Psoas muscle (tissue), 8 donors: ENCODE results near the gene ROBO1. TPM values are rescaled to one million over a fixed set of nuclear protein-coding genes. Genes with fewer than 3 reads are reported as not detected.

Experiments used
- ATAC-seq, 4 donors: fragments of 200-7000 bp; cut with Tn5 transposase; one replicate each; pipeline ENCODE4 v1.9.1; 2020; ENCODE audit warnings: moderate library complexity in 3 of 4, mild to moderate bottlenecking in 2 of 4
- DNase-seq, 2 donors: peaks; one replicate each; pipeline ENCODE4 v3.0.0-alpha.2; 2020
- H3K27ac ChIP-seq: fragments of 200-600 bp; one replicate; pipeline ENCODE4 v1.8.0; 2022
- H3K27me3 ChIP-seq, 3 donors: fragments of 200-600 bp in 1 of 3; one replicate each; pipeline versions ENCODE4 v1.6.1 to v1.8.0; 2013 to 2022; ENCODE audit warnings: low read length in 2 of 3, mild to moderate bottlenecking in 2 of 3, moderate library complexity in 1 of 3; ENCODE audit not compliant: insufficient read depth in 3 of 3
- H3K36me3 ChIP-seq, 2 donors: fragments of 200-600 bp in 1 of 2; one replicate each; pipeline versions ENCODE4 v1.6.1 to v1.8.0; 2013 to 2022; ENCODE audit warnings: low read depth in 1 of 2, mild to moderate bottlenecking in 1 of 2, moderate library complexity in 1 of 2; ENCODE audit not compliant: insufficient read depth in 1 of 2
- H3K4me1 ChIP-seq: fragments of 200-600 bp; one replicate; pipeline ENCODE4 v1.8.0; 2022
- H3K4me3 ChIP-seq: fragments of 200-600 bp; one replicate; pipeline ENCODE4 v1.8.0; 2022; ENCODE audit warnings: mild to moderate bottlenecking
- H3K9me3 ChIP-seq: fragments of 200-600 bp; one replicate; pipeline ENCODE4 v1.8.0; 2022
- WGBS, 3 donors: extraction: QIAGEN DNeasy Blood & Tissue Kit; methylation state at CpG; one replicate each; pipeline versions ENCODE4 v1.1.6 to v1.1.7; 2013; 5-methylcytosine and 5-hydroxymethylcytosine counted together
- intact Hi-C, 2 donors: fragments of 100-400 bp; cut with DNase I; formaldehyde crosslinking; loops; one replicate each; pipeline versions ENCODE4 v1.11.0 to v1.14.2; 2022
- polyA plus RNA-seq, 3 donors: library from polyadenylated mRNA; stranded (reverse); fragments of 200-250 nt; gene quantifications; one replicate each; pipeline ENCODE4 v1.2.3, GENCODE V29; 2013
- total RNA-seq, 4 donors: library from RNA; stranded (reverse); fragmentation: NEBNext Ultra II Directional in 2 of 4; extraction: Animal tissue kit (Norgen Biotek cat#: 25700) in 2 of 4; gene quantifications; one replicate each; pipeline versions ENCODE4 v1.2.1 to v1.2.4, GENCODE V29; 2021 to 2023
- TF ChIP-seq, protein P1 (sequence below): fragments of 200-600 bp; IDR thresholded peaks from one replicate; pipeline ENCODE4 v1.8.0; 2022; ENCODE audit warnings: antibody characterized with exemption
- donor health status: healthy with polysubstance abuse.
- donor health status: DM: no; HTN: no; CAD: no; lungs with moderate emphysema.
- donor health status: Bipolar disorder and iron deficiency.
- donor health status: healthy.
- donor health status: DM: yes; HTN: yes; CAD: no.
- donor health status: DM: no; HTN: no; CAD: no.
- donor health status: DM: no; HTN: no; CAD: no.
- donor health status: DM: yes; HTN: yes; CAD: no.

ROBO1 gene
- total and polyA plus RNA-seq, 7 donors, result 0.52 to 14.0 (median 4.9) TPM

DNA sequence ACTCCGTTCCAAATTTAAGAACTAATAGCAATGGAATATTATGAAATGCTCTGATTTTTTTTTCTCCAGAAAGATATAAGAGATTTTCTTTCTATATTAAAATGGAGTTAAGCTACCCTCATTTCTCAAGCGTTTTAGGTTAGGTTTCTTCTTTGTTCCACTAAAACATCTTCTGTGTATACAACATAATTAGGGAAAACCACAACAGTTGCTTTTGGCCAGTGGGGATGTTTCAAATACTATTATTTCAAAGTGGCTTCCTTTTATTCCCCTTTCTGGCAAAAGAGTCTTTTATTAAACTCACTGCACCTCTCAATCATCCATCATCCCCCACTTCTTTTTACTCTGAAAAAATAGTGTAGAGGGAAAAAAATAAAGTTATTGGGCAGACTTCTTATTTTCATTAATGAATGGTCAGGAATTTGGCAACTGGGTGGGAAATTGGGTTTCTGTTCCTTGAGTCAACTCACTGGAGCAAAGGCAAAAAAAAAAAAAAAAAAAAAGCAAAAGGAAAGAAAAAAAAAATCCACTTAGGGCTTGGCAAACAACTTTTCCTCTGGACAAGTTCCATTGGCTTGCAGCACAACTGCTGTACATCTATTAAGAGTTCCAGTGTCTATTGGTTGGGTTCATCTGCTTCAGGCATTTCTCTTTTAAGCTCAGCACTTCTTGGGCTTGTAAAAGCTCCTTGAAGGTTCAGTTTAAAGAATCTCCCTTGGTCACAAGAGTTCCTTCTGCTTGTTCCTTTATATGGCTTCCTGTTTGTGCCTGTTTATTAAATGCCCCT, 963.4 kb downstream of the ROBO1 start:
- no peak overlapping the region for H3K27ac ChIP-seq
- TF ChIP-seq, protein P1, sequence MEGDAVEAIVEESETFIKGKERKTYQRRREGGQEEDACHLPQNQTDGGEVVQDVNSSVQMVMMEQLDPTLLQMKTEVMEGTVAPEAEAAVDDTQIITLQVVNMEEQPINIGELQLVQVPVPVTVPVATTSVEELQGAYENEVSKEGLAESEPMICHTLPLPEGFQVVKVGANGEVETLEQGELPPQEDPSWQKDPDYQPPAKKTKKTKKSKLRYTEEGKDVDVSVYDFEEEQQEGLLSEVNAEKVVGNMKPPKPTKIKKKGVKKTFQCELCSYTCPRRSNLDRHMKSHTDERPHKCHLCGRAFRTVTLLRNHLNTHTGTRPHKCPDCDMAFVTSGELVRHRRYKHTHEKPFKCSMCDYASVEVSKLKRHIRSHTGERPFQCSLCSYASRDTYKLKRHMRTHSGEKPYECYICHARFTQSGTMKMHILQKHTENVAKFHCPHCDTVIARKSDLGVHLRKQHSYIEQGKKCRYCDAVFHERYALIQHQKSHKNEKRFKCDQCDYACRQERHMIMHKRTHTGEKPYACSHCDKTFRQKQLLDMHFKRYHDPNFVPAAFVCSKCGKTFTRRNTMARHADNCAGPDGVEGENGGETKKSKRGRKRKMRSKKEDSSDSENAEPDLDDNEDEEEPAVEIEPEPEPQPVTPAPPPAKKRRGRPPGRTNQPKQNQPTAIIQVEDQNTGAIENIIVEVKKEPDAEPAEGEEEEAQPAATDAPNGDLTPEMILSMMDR, result no peak
- no peak for DNase-seq

DNA sequence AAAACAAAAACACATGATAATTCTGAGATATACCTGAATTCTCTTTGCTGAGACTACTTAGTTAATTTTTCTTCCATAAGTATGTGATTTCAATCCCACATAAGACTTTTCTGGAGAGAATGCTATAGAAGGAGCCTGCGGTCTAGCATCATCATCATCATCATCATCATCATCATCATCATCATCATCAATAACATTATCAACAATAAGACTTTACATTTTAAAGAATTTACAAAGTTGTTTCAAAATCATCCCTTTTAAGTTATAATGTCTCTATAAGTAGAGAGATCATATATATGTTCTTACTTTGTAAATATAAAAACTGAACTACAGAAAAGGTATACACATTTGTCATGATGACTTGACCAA, 965.3 kb downstream of the ROBO1 start:
- Histone ChIP-seq H3K9me3 (no peaks in the 10 kb centered on the region), H3K4me3 (no peak overlapping the region), H3K4me1 (no peaks in the 10 kb centered on the region), H3K27ac (no peak overlapping the region), H3K27me3 (no peaks in the 10 kb centered on the region), H3K36me3 (no peaks in the 10 kb centered on the region)
- ATAC-seq (no peak), DNase-seq (no peak)
- TF ChIP-seq, protein P1, result no peak
- intact Hi-C loops, result no loop called here
- WGBS, 3 donors, result 50 to 100% (median 100%) methylated on average over 1 of the region's 1 CpG

More for the DNA sequence above, 963.4 kb downstream of the ROBO1 start:
- no peak overlapping the region for H3K4me3 ChIP-seq
- no peaks in the 10 kb centered on the region for H3K27me3 ChIP-seq
- no peaks in the 10 kb centered on the region for H3K36me3 ChIP-seq
- no peaks in the 10 kb centered on the region for H3K9me3 ChIP-seq
- intact Hi-C loops, result no loop called here
- ATAC-seq, result peak in 1 of 4 donors; percentile 32
- 27 to 40% (median 34%) methylated on average over 2 of the region's 2 CpGs for WGBS, 3 donors
- H3K4me1 ChIP-seq, result no peaks in the 10 kb centered on the region

DNA sequence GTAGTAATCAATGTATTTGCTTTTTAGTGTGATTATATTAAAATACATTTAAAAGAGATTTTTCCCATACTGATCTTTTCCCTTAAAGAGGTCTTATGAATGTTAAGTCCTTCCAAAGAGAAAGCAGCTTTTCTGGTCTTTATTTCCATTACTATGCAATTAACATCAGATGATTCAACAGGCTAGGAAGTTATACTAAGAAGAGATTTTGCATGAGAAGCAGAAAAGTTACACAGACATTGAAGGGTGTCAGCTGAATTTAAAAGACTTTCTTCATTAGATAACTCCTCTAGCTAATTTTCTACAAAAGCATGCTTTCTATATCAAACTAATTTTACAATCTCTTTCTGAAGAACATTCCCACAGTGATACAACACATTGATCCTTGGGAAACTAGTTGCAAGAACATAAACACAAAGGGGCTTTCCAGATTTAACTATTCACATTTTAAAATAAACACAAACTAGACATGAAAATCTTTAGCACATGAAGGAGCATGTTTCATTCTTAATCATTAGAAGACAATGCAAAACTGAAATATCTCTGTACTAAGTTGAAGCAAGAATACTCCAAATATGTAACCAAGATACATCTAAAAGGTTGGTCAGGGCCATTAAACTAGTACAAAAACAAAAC, 965.8 kb downstream of the ROBO1 start:
- no peaks in the 10 kb centered on the region for H3K9me3 ChIP-seq
- intact Hi-C loops, result no loop called here
- TF ChIP-seq, protein P1, result no peak
- no peaks in the 10 kb centered on the region for H3K4me1 ChIP-seq
- DNase-seq (no peak), ATAC-seq (no peak)
- H3K27me3 ChIP-seq, result no peaks in the 10 kb centered on the region
- H3K36me3 ChIP-seq, result no peaks in the 10 kb centered on the region
- no peak overlapping the region for H3K4me3 ChIP-seq
- no peak overlapping the region for H3K27ac ChIP-seq

DNA sequence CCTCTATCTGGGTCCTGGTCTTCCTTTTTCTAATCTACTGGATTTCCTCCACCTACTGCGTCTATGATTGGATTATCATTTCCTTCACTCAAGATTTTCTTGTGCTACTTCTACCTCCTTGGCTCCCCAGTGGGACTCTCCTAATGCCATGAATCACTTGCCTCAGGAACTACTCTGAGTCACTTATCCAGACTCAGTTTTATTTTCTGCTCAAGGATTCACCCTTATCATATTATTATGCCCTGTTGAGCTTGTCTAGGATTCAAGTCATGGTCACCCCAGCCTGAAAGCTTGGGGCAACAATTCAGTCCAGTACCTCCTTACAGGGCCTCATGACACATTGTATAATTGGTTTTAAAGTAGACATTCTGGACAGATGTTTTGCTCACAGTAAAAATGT, 968.1 kb downstream of the ROBO1 start:
- Histone ChIP-seq H3K36me3 (no peaks in the 10 kb centered on the region), H3K4me3 (no peak overlapping the region), H3K9me3 (no peaks in the 10 kb centered on the region), H3K4me1 (no peaks in the 10 kb centered on the region), H3K27me3 (no peaks in the 10 kb centered on the region), H3K27ac (no peak overlapping the region)
- no peak for DNase-seq
- intact Hi-C loops, result no loop called here
- 92 to 95% (median 94%) methylated on average over 1 of the region's 1 CpG for WGBS, 3 donors
- TF ChIP-seq, protein P1, result no peak
- ATAC-seq, result no peak
